Measurements from ENCODE around the gene NAV1. TPM values are rescaled to one million over a fixed set of nuclear protein-coding genes. Genes with fewer than 3 reads are reported as not detected.

The NAV1 gene
- total and polyA plus RNA-seq, 9 of the 15 experiments (the other 6 are each of a cell fraction or from before 2014, with no cell fraction given), result 0.91 to 16.8 (median 3.2) TPM

DNA sequence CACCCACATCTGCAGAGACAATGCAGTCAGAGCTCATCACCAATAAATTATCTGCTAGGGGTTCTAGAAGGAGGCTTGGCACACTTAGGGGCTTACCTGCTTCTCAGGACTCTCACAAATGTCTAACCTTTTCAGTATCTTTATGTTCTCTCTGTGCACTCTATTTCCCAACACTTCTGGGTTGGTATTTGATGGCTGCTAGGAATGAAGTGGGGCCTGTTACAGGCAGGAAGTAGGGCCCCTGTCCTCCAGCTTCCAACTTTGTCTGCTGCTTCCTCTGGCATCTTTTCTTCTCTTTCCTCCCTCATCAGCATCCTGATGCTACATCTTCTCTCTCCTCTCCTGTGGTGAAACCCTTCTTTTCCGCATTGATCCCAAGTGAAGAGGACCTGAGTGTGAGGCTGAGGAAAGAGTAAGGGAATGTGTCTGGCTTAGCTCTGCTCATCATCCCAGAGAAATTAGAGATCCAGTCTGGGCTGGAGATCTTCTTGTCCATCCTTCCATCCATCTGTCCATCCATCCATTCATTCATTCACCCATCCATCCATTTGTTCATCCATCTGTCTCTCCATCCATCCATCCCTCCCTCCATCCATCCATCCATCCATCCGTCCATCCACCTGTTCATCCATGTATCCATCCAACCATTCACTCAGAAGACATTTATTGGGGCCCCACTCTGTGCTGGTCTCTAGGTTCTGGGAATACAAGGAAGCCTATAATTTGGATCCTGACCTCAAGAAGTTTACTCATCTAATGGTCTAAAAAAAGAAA lies 29.1 kb upstream of the NAV1 start:
- H3K9me3 ChIP-seq (replicated peaks; ENCODE audit: control insufficient read depth, insufficient read depth, low read depth, low read length), result no peaks in the 10 kb centered on the region
- ChIA-PET POLR2A (interaction anchor here (0.6 to 1.6 kb wide), 6 partner anchors 9 to 220 kb away, joined by 3 to 5 read pairs (median 4); no protein-coding TSS in a partner anchor), CTCF (ENCODE audit: low intra/inter-chr PET ratio) (interaction anchor here (1.2 to 6.7 kb wide), 2 partner anchors 26 to 75 kb away, joined by 3 to 166 read pairs; no protein-coding TSS in a partner anchor)
- FAIRE-seq, result no peak
- DNase-seq (ENCODE audit: extremely low read depth in 1 of 4, low spot score in 3 of 4), result peak in 1 of 4 experiments; percentile 5
- BruUV-seq (replicated peaks), result no TSS peak
- no peak overlapping the region for H3K9ac ChIP-seq (ENCODE audit: insufficient read depth in 1 of 2, low read depth in 2 of 2, low read length in 2 of 2)
- H3K4me3 ChIP-seq, result no peak overlapping the region
- WGBS (ENCODE audit: insufficient coverage, low coverage, missing lambda C conversion rate), result 58% methylated on average over 2 of the region's 2 CpGs
- H3K4me1 ChIP-seq (replicated peaks in 1 of 2; ENCODE audit: control insufficient read depth in 2 of 2, insufficient read depth in 2 of 2, low read length in 2 of 2), result peaks cover 23 to 30% of the 10 kb centered on the region in 2 experiments
- intact Hi-C loops (cut with micrococcal nuclease), result no loop called here
- H3K27ac ChIP-seq (ENCODE audit: extremely low read depth, low read depth, low read length), result no peak overlapping the region
- H3K9me1 ChIP-seq (ENCODE audit: control insufficient read depth, insufficient read depth, low read length), result no peaks in the 10 kb centered on the region
- TF ChIP-seq ZNF12 (CRISPR knock-in tag; IDR thresholded peaks at IDR 0.05) (no peak), HNRNPLL (IDR thresholded peaks at IDR 0.05; ENCODE audit: low read depth, low read length, poor library complexity, severe bottlenecking) (no peak), SUPT5H (IDR thresholded peaks at IDR 0.05) (no peak)
- TF ChIP-seq, protein P1, sequence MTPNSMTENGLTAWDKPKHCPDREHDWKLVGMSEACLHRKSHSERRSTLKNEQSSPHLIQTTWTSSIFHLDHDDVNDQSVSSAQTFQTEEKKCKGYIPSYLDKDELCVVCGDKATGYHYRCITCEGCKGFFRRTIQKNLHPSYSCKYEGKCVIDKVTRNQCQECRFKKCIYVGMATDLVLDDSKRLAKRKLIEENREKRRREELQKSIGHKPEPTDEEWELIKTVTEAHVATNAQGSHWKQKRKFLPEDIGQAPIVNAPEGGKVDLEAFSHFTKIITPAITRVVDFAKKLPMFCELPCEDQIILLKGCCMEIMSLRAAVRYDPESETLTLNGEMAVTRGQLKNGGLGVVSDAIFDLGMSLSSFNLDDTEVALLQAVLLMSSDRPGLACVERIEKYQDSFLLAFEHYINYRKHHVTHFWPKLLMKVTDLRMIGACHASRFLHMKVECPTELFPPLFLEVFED (CRISPR knock-in tag; conservative IDR thresholded peaks at IDR 0.05), result 0 out of 2 replicates have a peak, but pooled peaks have one; percentile 22
- H3K79me2 ChIP-seq (ENCODE audit: control insufficient read depth, insufficient read depth, low read length), result no peaks in the 10 kb centered on the region
- no peaks in the 10 kb centered on the region for H3K36me3 ChIP-seq (ENCODE audit: control insufficient read depth, insufficient read depth, low read length)
- no peaks in the 10 kb centered on the region for H4K20me1 ChIP-seq (replicated peaks; ENCODE audit: control insufficient read depth, insufficient read depth, low read length)
- ATAC-seq, result no peak
- no peak overlapping the region for H2AFZ ChIP-seq (ENCODE audit: low read depth, low read length)
- H3K27me3 ChIP-seq (ENCODE audit: control insufficient read depth in 2 of 2, insufficient read depth in 2 of 2, low read length in 2 of 2), result no peaks in the 10 kb centered on the region
- in situ Hi-C loops (cut with MboI), result loop anchor here (5.0 kb wide), 1 partner anchor 62 kb away; no protein-coding TSS in a partner anchor
- H3K4me2 ChIP-seq (ENCODE audit: insufficient read depth, low read length), result no peak overlapping the region

All from K562 (cell line).